OCI-LY3 (cell line): ENCODE results near the gene CLMP.

ENCODE experiments used
- EZH2phosphoT487 ChIP-seq: fragments of 200-600 bp; shearing (Covaris generic); IDR thresholded peaks from 2 replicates; pipeline ENCODE4 v1.6.1; 2018; ENCODE audit warnings: antibody characterized with exemption, mixed run types, low read depth
- TF ChIP-seq, protein P1 (sequence below): fragments of 200-600, 300-600 bp; sonication (generic); IDR thresholded peaks from 2 replicates; pipeline ENCODE4 v1.5.1; 2014; ENCODE audit warnings: antibody characterized with exemption, low read length, low read depth

DNA sequence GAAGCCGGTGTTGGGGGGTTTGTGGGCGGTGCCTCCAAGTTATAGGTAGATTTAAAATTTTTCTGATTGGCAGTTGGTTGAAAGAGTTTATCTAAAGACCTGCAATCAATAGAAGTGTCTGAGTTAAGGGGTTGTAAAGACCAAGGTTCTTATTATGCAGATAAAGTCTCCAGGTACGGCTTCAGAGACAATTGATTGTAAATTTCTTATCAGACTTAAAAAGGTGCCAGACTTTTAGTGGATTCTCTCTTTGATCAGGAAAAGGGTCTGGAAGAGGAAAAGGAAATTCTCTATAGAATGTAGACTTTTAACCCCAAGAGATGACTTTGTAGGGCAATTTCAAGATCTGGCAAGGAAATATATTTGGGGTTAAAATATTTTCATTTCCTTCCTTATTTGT is 25.2 kb downstream of the CLMP start:
- TF ChIP-seq, protein P1, sequence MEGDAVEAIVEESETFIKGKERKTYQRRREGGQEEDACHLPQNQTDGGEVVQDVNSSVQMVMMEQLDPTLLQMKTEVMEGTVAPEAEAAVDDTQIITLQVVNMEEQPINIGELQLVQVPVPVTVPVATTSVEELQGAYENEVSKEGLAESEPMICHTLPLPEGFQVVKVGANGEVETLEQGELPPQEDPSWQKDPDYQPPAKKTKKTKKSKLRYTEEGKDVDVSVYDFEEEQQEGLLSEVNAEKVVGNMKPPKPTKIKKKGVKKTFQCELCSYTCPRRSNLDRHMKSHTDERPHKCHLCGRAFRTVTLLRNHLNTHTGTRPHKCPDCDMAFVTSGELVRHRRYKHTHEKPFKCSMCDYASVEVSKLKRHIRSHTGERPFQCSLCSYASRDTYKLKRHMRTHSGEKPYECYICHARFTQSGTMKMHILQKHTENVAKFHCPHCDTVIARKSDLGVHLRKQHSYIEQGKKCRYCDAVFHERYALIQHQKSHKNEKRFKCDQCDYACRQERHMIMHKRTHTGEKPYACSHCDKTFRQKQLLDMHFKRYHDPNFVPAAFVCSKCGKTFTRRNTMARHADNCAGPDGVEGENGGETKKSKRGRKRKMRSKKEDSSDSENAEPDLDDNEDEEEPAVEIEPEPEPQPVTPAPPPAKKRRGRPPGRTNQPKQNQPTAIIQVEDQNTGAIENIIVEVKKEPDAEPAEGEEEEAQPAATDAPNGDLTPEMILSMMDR: no peak
- TF ChIP-seq EZH2phosphoT487: no peak
